Gastroesophageal sphincter (tissue), 3 donors: ENCODE results near the gene WRNIP1.

Source experiments
- EP300 ChIP-seq: sonication (generic); formaldehyde crosslinking; IDR thresholded peaks from one replicate; pipeline ENCODE4 v1.6.1; 2017; ENCODE audit warnings: antibody characterized with exemption, mild to moderate bottlenecking
- POLR2A ChIP-seq, 2 donors: fragments of 450-650 bp; IDR thresholded peaks; one replicate each; pipeline ENCODE4 v1.6.1; 2017; ENCODE audit warnings: antibody characterized with exemption in 2 of 2, mild to moderate bottlenecking in 2 of 2, moderate library complexity in 1 of 2
- POLR2AphosphoS5 ChIP-seq: sonication (generic); formaldehyde crosslinking; IDR thresholded peaks from one replicate; pipeline ENCODE4 v1.6.1; 2017; ENCODE audit warnings: antibody characterized with exemption
- TF ChIP-seq, protein P1 (sequence below), 4 experiments: fragments of 200-600 bp in 2 of 4; fragments of 450-650 bp in 2 of 4; sonication (generic) in 1 of 4; IDR thresholded peaks; one replicate each; pipeline ENCODE4 v1.5.1; 2017 to 2019; ENCODE audit warnings: antibody characterized with exemption in 4 of 4, mild to moderate bottlenecking in 2 of 4, moderate library complexity in 2 of 4

DNA sequence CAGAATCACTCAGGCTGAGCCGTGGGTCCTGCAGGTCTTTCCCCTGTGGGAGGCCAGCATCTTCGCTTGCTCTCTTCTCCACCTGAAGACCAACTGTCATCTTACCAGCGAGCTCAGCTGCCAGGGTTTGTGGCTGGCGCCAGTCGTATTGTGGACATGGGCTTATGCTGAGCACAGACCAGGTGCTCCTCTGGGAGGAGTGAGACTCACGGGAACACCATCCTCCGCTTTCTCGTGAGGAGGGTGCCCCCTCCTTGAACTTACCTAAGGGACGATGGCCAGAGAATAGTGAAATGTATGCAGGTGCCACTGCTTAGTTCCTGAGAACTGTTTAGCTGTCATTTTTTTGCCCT is 17.1 kb downstream of the WRNIP1 start:
- TF ChIP-seq POLR2AphosphoS5: no peak
- TF ChIP-seq, protein P1, sequence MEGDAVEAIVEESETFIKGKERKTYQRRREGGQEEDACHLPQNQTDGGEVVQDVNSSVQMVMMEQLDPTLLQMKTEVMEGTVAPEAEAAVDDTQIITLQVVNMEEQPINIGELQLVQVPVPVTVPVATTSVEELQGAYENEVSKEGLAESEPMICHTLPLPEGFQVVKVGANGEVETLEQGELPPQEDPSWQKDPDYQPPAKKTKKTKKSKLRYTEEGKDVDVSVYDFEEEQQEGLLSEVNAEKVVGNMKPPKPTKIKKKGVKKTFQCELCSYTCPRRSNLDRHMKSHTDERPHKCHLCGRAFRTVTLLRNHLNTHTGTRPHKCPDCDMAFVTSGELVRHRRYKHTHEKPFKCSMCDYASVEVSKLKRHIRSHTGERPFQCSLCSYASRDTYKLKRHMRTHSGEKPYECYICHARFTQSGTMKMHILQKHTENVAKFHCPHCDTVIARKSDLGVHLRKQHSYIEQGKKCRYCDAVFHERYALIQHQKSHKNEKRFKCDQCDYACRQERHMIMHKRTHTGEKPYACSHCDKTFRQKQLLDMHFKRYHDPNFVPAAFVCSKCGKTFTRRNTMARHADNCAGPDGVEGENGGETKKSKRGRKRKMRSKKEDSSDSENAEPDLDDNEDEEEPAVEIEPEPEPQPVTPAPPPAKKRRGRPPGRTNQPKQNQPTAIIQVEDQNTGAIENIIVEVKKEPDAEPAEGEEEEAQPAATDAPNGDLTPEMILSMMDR (IDR thresholded peaks at IDR 0.05): no peak
- no peak for TF ChIP-seq POLR2A (IDR thresholded peaks at IDR 0.05)
- TF ChIP-seq EP300: no peak
